Activated T-helper 17 cell treated with anti-CD3 and anti-CD28 coated beads, Interleukin-2, amount 50 U/mL, for 72 hours (primary cell): ENCODE results near the gene AFAP1. TPM values are rescaled to one million over a fixed set of nuclear protein-coding genes. Genes with fewer than 3 reads are reported as not detected.

Source experiments
- ATAC-seq: fragments of 150-1000 bp; cut with Tn5 transposase; replicated peaks from 2 replicates; pipeline ENCODE4 v1.10.0; 2021; ENCODE audit warnings: mild to moderate bottlenecking, moderate library complexity
- H3K27ac Mint-ChIP-seq: one replicate; pipeline ENCODE4 v1.8.0; 2022; ENCODE audit warnings: mixed read lengths
- H3K27me3 Mint-ChIP-seq: one replicate; pipeline ENCODE4 v1.8.0; 2022; ENCODE audit warnings: mixed read lengths
- H3K36me3 Mint-ChIP-seq: one replicate; pipeline ENCODE4 v1.8.0; 2022; ENCODE audit warnings: low read depth, mild to moderate bottlenecking, mixed read lengths
- H3K4me1 Mint-ChIP-seq: one replicate; pipeline ENCODE4 v1.8.0; 2022; ENCODE audit warnings: mixed read lengths
- H3K4me3 Mint-ChIP-seq: one replicate; pipeline ENCODE4 v1.8.0; 2022; ENCODE audit warnings: mild to moderate bottlenecking, mixed read lengths
- H3K9me3 Mint-ChIP-seq: one replicate; pipeline ENCODE4 v1.8.0; 2022; ENCODE audit warnings: mixed read lengths
- total RNA-seq, 2 donors: library from RNA; stranded (reverse); gene quantifications; one replicate each; pipeline ENCODE4 v1.2.3, GENCODE V29; 2022

The AFAP1 gene
- total RNA-seq, 2 donors from 2014 or later, result 20.1 to 29.8 TPM

GRCh38 chr4:7822877-7823276 lies 116.8 kb downstream of the AFAP1 start:
- Mint-ChIP-seq H3K4me3 (no peak overlapping the region), H3K4me1 (peaks cover 11% of the 10 kb centered on the region), H3K9me3 (no peaks in the 10 kb centered on the region), H3K36me3 (peaks cover 61% of the 10 kb centered on the region), H3K27me3 (no peaks in the 10 kb centered on the region), H3K27ac (no peak overlapping the region)
- no peak for ATAC-seq

- no peak overlapping the region for H3K4me3 Mint-ChIP-seq
- peaks cover 6% of the 10 kb centered on the region for H3K4me1 Mint-ChIP-seq
- H3K27ac Mint-ChIP-seq, result no peak overlapping the region
- ATAC-seq, result no peak
- no peaks in the 10 kb centered on the region for H3K27me3 Mint-ChIP-seq
- H3K36me3 Mint-ChIP-seq, result peaks cover 61% of the 10 kb centered on the region
- H3K9me3 Mint-ChIP-seq, result no peaks in the 10 kb centered on the region
Measured at GRCh38 chr4:7822137-7822505, 117.5 kb downstream of the AFAP1 start.

- H3K9me3 Mint-ChIP-seq, result no peaks in the 10 kb centered on the region
- peaks cover 61% of the 10 kb centered on the region for H3K36me3 Mint-ChIP-seq
- no peaks in the 10 kb centered on the region for H3K27me3 Mint-ChIP-seq
- no peak overlapping the region for H3K4me3 Mint-ChIP-seq
- H3K4me1 Mint-ChIP-seq, result no peaks in the 10 kb centered on the region
- ATAC-seq, result no peak
- no peak overlapping the region for H3K27ac Mint-ChIP-seq
Measured at GRCh38 chr4:7821245-7822136, 118.2 kb downstream of the AFAP1 start.

GRCh38 chr4:7820031-7820818 lies 119.4 kb downstream of the AFAP1 start:
- Mint-ChIP-seq H3K4me1 (no peaks in the 10 kb centered on the region), H3K27ac (no peak overlapping the region), H3K4me3 (no peak overlapping the region), H3K36me3 (peaks cover 61% of the 10 kb centered on the region), H3K27me3 (no peaks in the 10 kb centered on the region), H3K9me3 (no peaks in the 10 kb centered on the region)
- no peak for ATAC-seq

GRCh38 chr4:7819446-7819845 lies 120.2 kb downstream of the AFAP1 start:
- H3K4me1 Mint-ChIP-seq, result no peaks in the 10 kb centered on the region
- no peak overlapping the region for H3K27ac Mint-ChIP-seq
- ATAC-seq, result no peak
- no peak overlapping the region for H3K4me3 Mint-ChIP-seq
- peaks cover 62% of the 10 kb centered on the region for H3K36me3 Mint-ChIP-seq
- H3K9me3 Mint-ChIP-seq, result no peaks in the 10 kb centered on the region
- no peaks in the 10 kb centered on the region for H3K27me3 Mint-ChIP-seq

GRCh38 chr4:7818399-7818911 lies 121.2 kb downstream of the AFAP1 start:
- no peak for ATAC-seq
- Mint-ChIP-seq H3K27me3 (no peaks in the 10 kb centered on the region), H3K4me3 (no peak overlapping the region), H3K4me1 (peaks cover 5% of the 10 kb centered on the region), H3K36me3 (peaks cover 63% of the 10 kb centered on the region), H3K27ac (no peak overlapping the region), H3K9me3 (no peaks in the 10 kb centered on the region)

GRCh38 chr4:7817877-7818398 lies 121.7 kb downstream of the AFAP1 start:
- Mint-ChIP-seq H3K9me3 (no peaks in the 10 kb centered on the region), H3K4me3 (no peak overlapping the region), H3K27me3 (no peaks in the 10 kb centered on the region), H3K27ac (no peak overlapping the region), H3K36me3 (peaks cover 66% of the 10 kb centered on the region), H3K4me1 (peaks cover 5% of the 10 kb centered on the region)
- no peak for ATAC-seq

GRCh38 chr4:7816771-7817170 lies 122.9 kb downstream of the AFAP1 start:
- Mint-ChIP-seq H3K9me3 (no peaks in the 10 kb centered on the region), H3K36me3 (peaks cover 75% of the 10 kb centered on the region), H3K27ac (no peak overlapping the region), H3K4me3 (no peak overlapping the region), H3K4me1 (peaks cover 5% of the 10 kb centered on the region), H3K27me3 (no peaks in the 10 kb centered on the region)
- no peak for ATAC-seq

GRCh38 chr4:7815981-7816380 lies 123.7 kb downstream of the AFAP1 start:
- ATAC-seq, result no peak
- Mint-ChIP-seq H3K4me1 (peaks cover 5% of the 10 kb centered on the region), H3K4me3 (no peak overlapping the region), H3K9me3 (no peaks in the 10 kb centered on the region), H3K36me3 (peaks cover 75% of the 10 kb centered on the region), H3K27ac (no peak overlapping the region), H3K27me3 (no peaks in the 10 kb centered on the region)

GRCh38 chr4:7815562-7815961 lies 124.1 kb downstream of the AFAP1 start:
- no peak for ATAC-seq
- H3K4me1 Mint-ChIP-seq, result peaks cover 5% of the 10 kb centered on the region
- no peak overlapping the region for H3K4me3 Mint-ChIP-seq
- H3K27ac Mint-ChIP-seq, result no peak overlapping the region
- H3K36me3 Mint-ChIP-seq, result peaks cover 75% of the 10 kb centered on the region
- no peaks in the 10 kb centered on the region for H3K27me3 Mint-ChIP-seq
- no peaks in the 10 kb centered on the region for H3K9me3 Mint-ChIP-seq

- peaks cover 82% of the 10 kb centered on the region for H3K36me3 Mint-ChIP-seq
- H3K4me1 Mint-ChIP-seq, result peaks cover 5% of the 10 kb centered on the region
- ATAC-seq, result no peak
- no peak overlapping the region for H3K27ac Mint-ChIP-seq
- no peaks in the 10 kb centered on the region for H3K27me3 Mint-ChIP-seq
- no peaks in the 10 kb centered on the region for H3K9me3 Mint-ChIP-seq
- no peak overlapping the region for H3K4me3 Mint-ChIP-seq
Measured at GRCh38 chr4:7814451-7814850, 125.2 kb downstream of the AFAP1 start.

GRCh38 chr4:7813674-7814073 lies 126.0 kb downstream of the AFAP1 start:
- ATAC-seq, result peak; percentile 90
- Mint-ChIP-seq H3K36me3 (peaks cover 82% of the 10 kb centered on the region), H3K9me3 (no peaks in the 10 kb centered on the region), H3K4me1 (peaks cover 8% of the 10 kb centered on the region), H3K27ac (no peak overlapping the region), H3K27me3 (no peaks in the 10 kb centered on the region), H3K4me3 (peak overlapping the region; percentile 6)

- ATAC-seq, result no peak
Measured at GRCh38 chr4:7812921-7813320, 126.7 kb downstream of the AFAP1 start.

GRCh38 chr4:7812231-7812857 lies 127.3 kb downstream of the AFAP1 start:
- peaks cover 10% of the 10 kb centered on the region for H3K4me1 Mint-ChIP-seq
- H3K9me3 Mint-ChIP-seq, result no peaks in the 10 kb centered on the region
- ATAC-seq, result no peak

More at GRCh38 chr4:7812921-7813320, 126.7 kb downstream of the AFAP1 start:
- Mint-ChIP-seq H3K4me3 (no peak overlapping the region), H3K4me1 (peaks cover 10% of the 10 kb centered on the region), H3K27ac (no peak overlapping the region), H3K27me3 (no peaks in the 10 kb centered on the region), H3K9me3 (no peaks in the 10 kb centered on the region), H3K36me3 (peaks cover 82% of the 10 kb centered on the region)

More at GRCh38 chr4:7812231-7812857, 127.3 kb downstream of the AFAP1 start:
- Mint-ChIP-seq H3K27ac (no peak overlapping the region), H3K27me3 (no peaks in the 10 kb centered on the region), H3K4me3 (no peak overlapping the region), H3K36me3 (peaks cover 82% of the 10 kb centered on the region)
